Ectodermal cell (in vitro differentiated cells): ENCODE data around the gene NRCAM.

Source experiments
- H3K27ac ChIP-seq: 2 replicates; pipeline ENCODE4 v1.7.0; 2013; ENCODE audit warnings: mild to moderate bottlenecking, low read depth, low read length; ENCODE audit not compliant: insufficient read depth, poor library complexity, severe bottlenecking
- H3K27me3 ChIP-seq: 2 replicates; pipeline ENCODE4 v1.7.0; 2013; ENCODE audit warnings: mild to moderate bottlenecking, low read length; ENCODE audit not compliant: insufficient read depth, control insufficient read depth, poor library complexity, severe bottlenecking
- H3K36me3 ChIP-seq: one replicate; pipeline ENCODE4 v1.7.0; 2013; ENCODE audit warnings: low read length; ENCODE audit not compliant: control insufficient read depth, insufficient read depth
- H3K4me1 ChIP-seq: one replicate; pipeline ENCODE4 v1.7.0; 2013; ENCODE audit warnings: low read length; ENCODE audit not compliant: control insufficient read depth, insufficient read depth
- H3K4me3 ChIP-seq: 2 replicates; pipeline ENCODE4 v1.7.0; 2013; ENCODE audit warnings: low read depth, low read length, control low read depth; ENCODE audit not compliant: insufficient read depth
- H3K9me3 ChIP-seq: 2 replicates; pipeline ENCODE4 v1.7.0; 2013; ENCODE audit warnings: mild to moderate bottlenecking, low read length, moderate library complexity; ENCODE audit not compliant: control insufficient read depth
- WGBS, 2 experiments: methylation state at CpG; one replicate each; pipeline ENCODE4 v1.1.7; 2013; ENCODE audit warnings: missing lambda C conversion rate in 2 of 2; 5-methylcytosine and 5-hydroxymethylcytosine counted together

The NRCAM gene

GRCh38 chr7:108130261-108130660 lies 326.0 kb downstream of the NRCAM start, which contains the start of gene LAMB4:
LAMB4 (minus strand) TSS chr7:108130361; CDS start chr7:108123164, 7,197 bp downstream.
- no peak within 1 kb of the TSS for H3K4me3 ChIP-seq
- no peak within 1 kb of the TSS for H3K27ac ChIP-seq
- peaks cover 3% of the 10 kb centered on the region for H3K4me1 ChIP-seq
- no peaks in the 10 kb centered on the region for H3K27me3 ChIP-seq
- no peaks in the 10 kb centered on the region for H3K36me3 ChIP-seq
- H3K9me3 ChIP-seq = no peaks in the 10 kb centered on the region
- WGBS, 2 experiments = 89 to 97% methylated on average over 3 of the region's 3 CpGs

DNA sequence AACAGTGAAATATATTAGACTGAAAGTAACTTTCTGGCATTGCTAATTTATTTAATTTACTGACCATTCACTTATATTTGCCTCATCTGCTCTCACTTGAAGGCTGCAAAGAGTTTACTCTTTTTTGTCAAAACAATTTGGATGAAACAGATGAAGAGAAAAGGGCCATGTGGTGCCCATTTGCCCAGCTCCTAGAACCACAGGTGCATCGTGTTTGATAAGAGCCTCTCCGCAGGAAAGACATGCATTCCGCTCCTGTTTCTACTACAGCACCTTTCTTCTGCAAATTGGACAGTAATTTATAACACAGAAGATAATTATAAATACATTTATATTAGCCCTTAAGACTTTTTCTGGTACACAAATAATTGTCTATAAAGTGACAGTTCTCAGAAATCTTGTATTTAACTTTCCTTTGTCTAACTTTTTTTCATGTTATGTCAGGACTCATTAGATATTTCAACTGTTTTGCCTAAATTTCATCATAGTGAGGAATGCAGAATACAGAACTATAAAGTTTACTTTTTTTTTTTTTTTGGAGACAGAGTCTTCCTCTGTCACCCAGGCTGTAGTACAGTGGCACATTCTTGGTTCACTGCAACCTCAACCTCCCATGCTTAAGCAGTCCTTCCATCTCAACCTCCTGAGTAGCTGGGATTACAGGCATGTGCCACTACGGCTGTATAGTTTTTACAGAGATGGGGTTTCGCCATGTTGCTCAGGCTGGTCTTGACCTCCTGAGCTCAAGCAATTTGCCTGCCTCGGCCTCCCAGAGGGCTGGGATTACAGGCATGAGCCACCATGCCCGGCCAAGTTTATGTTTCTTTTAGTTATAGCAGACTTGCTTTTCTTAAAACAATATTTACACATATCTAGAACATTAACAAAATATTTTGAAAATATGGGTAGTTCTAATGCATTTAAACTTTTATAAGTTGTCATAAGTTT lies 326.9 kb downstream of the NRCAM start:
- WGBS, 2 experiments = 92 to 93% methylated on average over 7 of the region's 7 CpGs
- peaks cover 3% of the 10 kb centered on the region for H3K4me1 ChIP-seq
- no peak overlapping the region for H3K4me3 ChIP-seq
- H3K27ac ChIP-seq = no peak overlapping the region
- no peaks in the 10 kb centered on the region for H3K27me3 ChIP-seq
- no peaks in the 10 kb centered on the region for H3K9me3 ChIP-seq
- no peaks in the 10 kb centered on the region for H3K36me3 ChIP-seq

- no peaks in the 10 kb centered on the region for H3K36me3 ChIP-seq
- peaks cover 3% of the 10 kb centered on the region for H3K4me1 ChIP-seq
- no peaks in the 10 kb centered on the region for H3K27me3 ChIP-seq
- no peaks in the 10 kb centered on the region for H3K9me3 ChIP-seq
- H3K27ac ChIP-seq = no peak overlapping the region
- no peak overlapping the region for H3K4me3 ChIP-seq
- 99 to 100% methylated on average over 3 of the region's 3 CpGs for WGBS, 2 experiments
Measured at GRCh38 chr7:108128514-108128913, 327.7 kb downstream of the NRCAM start.

DNA sequence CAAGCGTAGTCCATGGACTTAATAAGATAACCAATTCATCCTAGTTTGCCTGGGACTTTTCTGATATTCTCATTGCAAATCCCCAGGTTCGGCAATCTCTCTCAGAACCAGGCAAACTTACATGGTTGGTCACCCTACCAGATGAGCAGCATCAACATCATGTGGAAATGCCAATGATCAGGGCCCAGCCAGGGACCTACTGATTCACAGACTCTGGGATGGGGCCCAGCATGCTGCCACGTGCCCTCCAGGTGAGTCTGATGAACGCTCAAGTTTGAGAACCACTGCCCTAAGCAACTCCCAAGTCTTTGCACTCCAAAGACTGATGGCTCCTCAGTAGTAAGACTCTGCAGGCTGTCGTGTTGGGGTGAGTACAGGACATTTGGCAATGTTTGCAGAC lies 328.8 kb downstream of the NRCAM start:
- Histone ChIP-seq H3K27ac (no peak overlapping the region), H3K4me3 (no peak overlapping the region), H3K9me3 (no peaks in the 10 kb centered on the region), H3K27me3 (no peaks in the 10 kb centered on the region), H3K4me1 (no peaks in the 10 kb centered on the region), H3K36me3 (no peaks in the 10 kb centered on the region)
- WGBS, 2 experiments = 93% methylated on average over 5 of the region's 5 CpGs

DNA sequence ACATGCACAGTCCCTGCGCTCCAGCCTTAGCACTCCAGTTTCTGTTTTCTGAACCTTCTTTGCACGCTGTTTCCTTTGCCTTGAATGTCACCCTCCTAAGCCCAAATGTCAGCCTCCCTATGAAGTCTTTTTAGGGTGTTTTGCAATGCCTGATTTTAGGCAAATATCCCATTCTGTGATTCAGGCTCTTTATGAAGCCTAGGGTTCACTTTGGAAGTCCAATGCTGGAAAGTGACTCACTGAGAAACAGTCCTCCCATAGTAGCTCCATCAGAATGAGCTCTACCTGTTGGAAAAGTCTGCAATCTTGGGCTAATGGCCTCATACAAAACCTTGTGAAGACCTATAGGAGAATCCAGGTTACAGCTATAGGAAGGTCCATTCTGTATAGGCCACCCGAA lies 331.4 kb downstream of the NRCAM start:
- no peaks in the 10 kb centered on the region for H3K9me3 ChIP-seq
- no peak overlapping the region for H3K27ac ChIP-seq
- H3K4me3 ChIP-seq = no peak overlapping the region
- no peaks in the 10 kb centered on the region for H3K4me1 ChIP-seq
- 90 to 96% methylated on average over 3 of the region's 3 CpGs for WGBS, 2 experiments
- H3K27me3 ChIP-seq = no peaks in the 10 kb centered on the region
- H3K36me3 ChIP-seq = no peaks in the 10 kb centered on the region

DNA sequence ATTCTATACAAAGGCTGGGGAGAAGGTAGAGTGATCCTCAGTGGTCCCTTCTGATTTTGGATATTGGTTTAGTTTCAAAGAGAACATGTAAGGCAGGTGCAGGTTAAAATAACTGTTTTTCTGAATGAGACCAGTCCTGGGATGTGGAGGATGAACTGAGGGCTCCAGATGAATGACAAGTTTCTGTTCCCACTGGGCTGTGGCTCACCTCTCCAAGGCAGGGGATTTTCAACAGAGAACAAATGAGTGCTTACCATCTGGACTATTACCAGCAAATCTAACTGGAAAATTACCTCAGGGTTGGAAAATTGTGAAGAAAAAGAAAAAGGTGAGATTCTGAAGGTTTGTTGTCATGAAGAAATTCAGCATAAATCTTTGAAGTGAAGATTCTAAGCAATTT lies 334.1 kb downstream of the NRCAM start:
- H3K36me3 ChIP-seq = no peaks in the 10 kb centered on the region
- no peak overlapping the region for H3K4me3 ChIP-seq
- no peaks in the 10 kb centered on the region for H3K27me3 ChIP-seq
- H3K27ac ChIP-seq = no peak overlapping the region
- H3K9me3 ChIP-seq = no peaks in the 10 kb centered on the region
- H3K4me1 ChIP-seq = no peaks in the 10 kb centered on the region

- Histone ChIP-seq H3K9me3 (no peaks in the 10 kb centered on the region), H3K4me3 (no peak overlapping the region), H3K27me3 (no peaks in the 10 kb centered on the region), H3K36me3 (no peaks in the 10 kb centered on the region), H3K4me1 (no peaks in the 10 kb centered on the region), H3K27ac (no peak overlapping the region)
- 95 to 98% methylated on average over 2 to 3 of the region's 3 CpGs for WGBS, 2 experiments
Measured at GRCh38 chr7:108120933-108121332, 335.3 kb downstream of the NRCAM start.

GRCh38 chr7:108120196-108120595 lies 336.0 kb downstream of the NRCAM start:
- Histone ChIP-seq H3K4me1 (no peaks in the 10 kb centered on the region), H3K9me3 (no peaks in the 10 kb centered on the region), H3K4me3 (no peak overlapping the region), H3K27ac (no peak overlapping the region), H3K27me3 (no peaks in the 10 kb centered on the region), H3K36me3 (no peaks in the 10 kb centered on the region)
- WGBS, 2 experiments = 61 to 80% methylated on average over 1 to 2 of the region's 3 CpGs

DNA sequence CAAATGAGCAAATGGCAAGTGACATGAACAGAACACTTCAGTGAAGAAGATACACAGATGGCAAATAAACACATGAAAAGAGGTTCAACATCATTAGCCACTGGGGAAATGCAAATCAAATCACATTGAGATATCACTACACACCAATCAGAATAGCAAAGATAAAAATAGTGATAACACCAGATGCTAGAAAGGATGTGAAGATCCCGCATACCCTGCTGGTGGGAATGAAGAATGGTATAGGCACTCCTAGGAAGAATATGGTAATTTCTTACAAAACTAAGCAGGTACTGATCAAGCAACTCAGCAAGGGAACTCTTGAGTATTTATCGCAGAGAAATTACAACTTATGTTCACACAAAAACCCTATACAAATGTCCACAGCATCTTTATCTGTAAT lies 337.3 kb downstream of the NRCAM start:
- WGBS, 2 experiments = 87 to 94% methylated on average over 2 of the region's 2 CpGs
- Histone ChIP-seq H3K27ac (no peak overlapping the region), H3K4me3 (no peak overlapping the region), H3K27me3 (no peaks in the 10 kb centered on the region), H3K36me3 (no peaks in the 10 kb centered on the region), H3K9me3 (no peaks in the 10 kb centered on the region), H3K4me1 (no peaks in the 10 kb centered on the region)

DNA sequence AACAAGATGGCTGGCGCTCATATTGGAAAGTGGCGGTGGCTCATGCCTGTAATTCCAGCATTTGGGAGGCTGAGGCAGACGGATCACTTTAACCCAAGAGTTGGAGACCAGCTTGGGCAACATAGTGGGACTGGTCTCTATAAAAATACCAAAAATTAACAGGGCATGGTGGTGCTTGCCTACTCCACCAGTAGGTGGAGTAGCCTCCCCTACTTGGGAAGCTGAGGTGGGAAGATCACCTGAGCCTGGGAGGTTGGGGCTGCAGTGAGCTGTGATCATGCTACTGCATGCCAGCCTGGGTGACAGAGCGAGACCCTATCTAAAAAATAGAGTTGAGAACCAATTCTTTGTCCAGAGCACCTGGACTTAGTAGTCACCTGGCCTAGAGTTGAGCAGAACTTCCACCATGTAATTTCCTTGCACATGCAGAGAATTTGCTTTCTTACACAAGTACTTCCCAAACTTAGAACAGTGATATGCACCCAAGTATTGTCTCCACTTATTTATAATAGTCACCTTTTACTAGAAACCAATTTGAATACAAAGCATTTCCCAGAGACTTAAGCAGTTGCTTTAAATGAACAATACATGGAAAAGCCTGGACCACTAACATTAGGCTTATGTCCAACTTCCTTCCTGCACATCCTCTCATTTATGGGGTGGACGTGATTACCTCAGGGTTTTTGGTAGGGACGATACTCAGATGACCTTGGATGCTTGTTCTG lies 342.0 kb downstream of the NRCAM start:
- H3K4me3 ChIP-seq = no peak overlapping the region
- 65 to 74% methylated on average over 6 of the region's 6 CpGs for WGBS, 2 experiments

More for the DNA sequence above, 342.0 kb downstream of the NRCAM start:
- no peaks in the 10 kb centered on the region for H3K27me3 ChIP-seq
- H3K9me3 ChIP-seq = no peaks in the 10 kb centered on the region
- H3K4me1 ChIP-seq = no peaks in the 10 kb centered on the region
- no peak overlapping the region for H3K27ac ChIP-seq
- no peaks in the 10 kb centered on the region for H3K36me3 ChIP-seq
